Thoracic aorta (tissue), 2 donors: ENCODE measurements around the gene MTF2. TPM values are rescaled to one million over a fixed set of nuclear protein-coding genes. Genes with fewer than 3 reads are reported as not detected.
A peak's percentile ranks its signal among the peaks of the same experiment; 100 is the strongest.

Experiments used
- ATAC-seq: fragments of 150-250 bp; one replicate; pipeline ENCODE4 v1.8.0; 2017; ENCODE audit warnings: low read depth; ENCODE audit not compliant: insufficient number of reproducible peaks, low FRiP score
- DNase-seq: peaks from one replicate; pipeline ENCODE4 v3.0.0-alpha.2; 2020; ENCODE audit warnings: low spot score
- H3K27ac ChIP-seq, 2 donors: fragments of 200-600 bp; sonication (generic); 1 replicate in 1 of 2; 2 replicates in 1 of 2; pipeline ENCODE4 v1.5.1; 2016; ENCODE audit warnings: mild to moderate bottlenecking in 2 of 2, moderate library complexity in 2 of 2
- H3K27me3 ChIP-seq: fragments of 200-600 bp; sonication (generic); replicated peaks from 2 replicates; pipeline ENCODE4 v1.6.0; 2016; ENCODE audit warnings: mild to moderate bottlenecking; ENCODE audit not compliant: insufficient read depth
- H3K36me3 ChIP-seq: fragments of 200-600 bp; sonication (generic); one replicate; pipeline ENCODE4 v1.5.1; 2016
- H3K4me1 ChIP-seq, 2 donors: fragments of 200-600 bp; sonication (generic); 1 replicate in 1 of 2; 2 replicates in 1 of 2; pipeline versions ENCODE4 v1.5.1 to v1.6.0; 2016; ENCODE audit warnings: low read depth in 2 of 2, mild to moderate bottlenecking in 1 of 2; ENCODE audit not compliant: control insufficient read depth in 1 of 2
- H3K4me3 ChIP-seq: fragments of 200-600 bp; sonication (generic); 2 replicates; pipeline ENCODE4 v1.5.1; 2016; ENCODE audit warnings: mild to moderate bottlenecking
- H3K9me3 ChIP-seq: fragments of 200-600 bp; sonication (generic); 2 replicates; pipeline ENCODE4 v1.5.1; 2016
- total RNA-seq, 2 donors: library from RNA; depleted of rRNA; stranded (reverse); fragments of >200 nt; gene quantifications; one replicate each; pipeline versions ENCODE4 v1.1.0 to v1.2.3, GENCODE V29; 2016
- TF ChIP-seq, protein P1 (sequence below): fragments of 200-600 bp; sonication (generic); IDR thresholded peaks from one replicate; pipeline ENCODE4 v1.5.1; 2019; ENCODE audit warnings: antibody characterized with exemption

The MTF2 gene
- total RNA-seq, 2 donors from 2014 or later = 23.2 to 27.8 TPM

DNA sequence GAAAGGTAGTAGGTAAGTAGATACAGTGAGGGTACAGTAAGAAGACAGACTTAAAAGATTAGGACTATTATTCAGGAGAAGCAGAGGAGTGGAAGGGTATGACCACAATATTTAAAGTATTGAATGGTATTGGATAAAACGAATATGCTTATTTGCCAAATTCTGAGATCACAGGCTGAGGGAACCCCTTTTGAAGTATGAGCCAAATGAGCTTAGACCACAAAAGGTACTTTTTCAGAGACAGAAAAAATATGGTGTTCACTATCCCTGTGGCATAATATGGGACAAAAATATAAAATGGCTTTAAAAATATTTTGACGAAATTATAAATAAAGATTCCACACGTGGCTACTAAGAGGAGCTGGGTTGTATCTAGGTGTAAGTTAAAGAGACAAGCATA lies 880 bp upstream of the MTF2 start:
- DNase-seq (no peak), ATAC-seq (no peak)
- Histone ChIP-seq H3K4me1 (peaks cover 16 to 22% of the 10 kb centered on the region in 2 donors), H3K4me3 (peak overlapping the region; percentile 98), H3K9me3 (no peaks in the 10 kb centered on the region), H3K27ac (no peak overlapping the region), H3K27me3 (no peaks in the 10 kb centered on the region), H3K36me3 (no peaks in the 10 kb centered on the region)
- TF ChIP-seq, protein P1, sequence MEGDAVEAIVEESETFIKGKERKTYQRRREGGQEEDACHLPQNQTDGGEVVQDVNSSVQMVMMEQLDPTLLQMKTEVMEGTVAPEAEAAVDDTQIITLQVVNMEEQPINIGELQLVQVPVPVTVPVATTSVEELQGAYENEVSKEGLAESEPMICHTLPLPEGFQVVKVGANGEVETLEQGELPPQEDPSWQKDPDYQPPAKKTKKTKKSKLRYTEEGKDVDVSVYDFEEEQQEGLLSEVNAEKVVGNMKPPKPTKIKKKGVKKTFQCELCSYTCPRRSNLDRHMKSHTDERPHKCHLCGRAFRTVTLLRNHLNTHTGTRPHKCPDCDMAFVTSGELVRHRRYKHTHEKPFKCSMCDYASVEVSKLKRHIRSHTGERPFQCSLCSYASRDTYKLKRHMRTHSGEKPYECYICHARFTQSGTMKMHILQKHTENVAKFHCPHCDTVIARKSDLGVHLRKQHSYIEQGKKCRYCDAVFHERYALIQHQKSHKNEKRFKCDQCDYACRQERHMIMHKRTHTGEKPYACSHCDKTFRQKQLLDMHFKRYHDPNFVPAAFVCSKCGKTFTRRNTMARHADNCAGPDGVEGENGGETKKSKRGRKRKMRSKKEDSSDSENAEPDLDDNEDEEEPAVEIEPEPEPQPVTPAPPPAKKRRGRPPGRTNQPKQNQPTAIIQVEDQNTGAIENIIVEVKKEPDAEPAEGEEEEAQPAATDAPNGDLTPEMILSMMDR = no peak

GRCh38 chr1:93078638-93078985 lies 471 bp upstream of the MTF2 start:
- ATAC-seq (peak; percentile 7), DNase-seq (no peak)
- Histone ChIP-seq H3K9me3 (no peaks in the 10 kb centered on the region), H3K36me3 (no peaks in the 10 kb centered on the region), H3K27ac (peak overlapping the region in 1 of 2 donors; percentile 71), H3K4me3 (peak overlapping the region; percentile 98), H3K27me3 (no peaks in the 10 kb centered on the region), H3K4me1 (peaks cover 16 to 22% of the 10 kb centered on the region in 2 donors)
- TF ChIP-seq, protein P1 = no peak

DNA sequence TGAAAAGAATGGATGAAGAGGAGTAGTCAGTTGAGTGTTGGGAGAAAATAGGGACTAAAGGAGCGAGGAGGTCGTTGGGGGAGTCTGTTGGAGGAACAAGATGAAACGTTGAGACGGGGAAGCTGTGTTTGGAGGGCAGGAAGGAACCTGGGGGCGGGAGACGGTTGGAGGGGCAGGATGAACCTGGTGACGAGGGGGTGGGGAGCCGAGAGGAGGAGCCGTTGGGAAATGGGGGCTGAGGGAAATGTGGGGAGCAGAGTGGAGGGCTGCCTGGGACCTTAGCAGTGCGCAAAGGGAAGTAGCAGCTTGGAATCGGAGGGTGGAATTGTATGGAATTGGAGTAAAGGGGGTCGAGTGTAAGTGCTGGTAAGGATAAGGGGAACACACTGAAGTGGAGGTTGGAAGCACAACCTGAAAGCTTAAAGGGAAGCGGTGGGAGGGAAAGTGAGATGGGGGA lies 630 bp downstream of the MTF2 start:
- DNase-seq (no peak), ATAC-seq (no peak)
- no peaks in the 10 kb centered on the region for H3K9me3 ChIP-seq
- H3K27me3 ChIP-seq = no peaks in the 10 kb centered on the region
- H3K4me1 ChIP-seq = peaks cover 16 to 22% of the 10 kb centered on the region in 2 donors
- peak overlapping the region; percentile 40 to 71 for H3K27ac ChIP-seq
- H3K36me3 ChIP-seq = no peaks in the 10 kb centered on the region
- TF ChIP-seq, protein P1 = no peak
- peak overlapping the region; percentile 98 for H3K4me3 ChIP-seq

GRCh38 chr1:93080179-93080823 lies 1.2 kb downstream of the MTF2 start:
- Histone ChIP-seq H3K9me3 (no peaks in the 10 kb centered on the region), H3K36me3 (no peaks in the 10 kb centered on the region), H3K4me1 (peaks cover 16 to 22% of the 10 kb centered on the region in 2 donors), H3K4me3 (peak overlapping the region; percentile 98), H3K27ac (no peak overlapping the region), H3K27me3 (no peaks in the 10 kb centered on the region)
- TF ChIP-seq, protein P1 = no peak
- DNase-seq (no peak), ATAC-seq (no peak)

DNA sequence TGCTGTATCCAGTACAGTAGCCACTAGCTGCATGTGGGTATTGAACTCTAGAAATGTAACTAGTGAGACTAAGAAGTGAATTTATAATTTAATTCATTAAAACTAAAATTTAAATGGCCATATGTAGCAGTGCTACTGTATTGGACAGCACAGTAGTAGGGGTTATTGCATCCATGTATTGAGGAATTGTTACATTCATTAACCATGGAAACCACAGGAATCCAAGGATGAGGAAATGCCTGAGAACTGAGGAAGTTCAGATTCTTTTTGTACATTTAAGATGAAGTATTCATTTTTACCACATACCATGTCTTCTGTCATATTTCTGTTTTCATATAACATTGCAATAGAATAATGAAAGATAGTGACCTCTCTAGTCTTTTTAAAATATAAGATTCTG lies 2.6 kb downstream of the MTF2 start:
- H3K27me3 ChIP-seq = no peaks in the 10 kb centered on the region
- ATAC-seq (no peak), DNase-seq (no peak)
- TF ChIP-seq, protein P1 = no peak
- H3K36me3 ChIP-seq = no peaks in the 10 kb centered on the region
- H3K27ac ChIP-seq = no peak overlapping the region
- H3K4me3 ChIP-seq = no peak overlapping the region
- peaks cover 16 to 22% of the 10 kb centered on the region in 2 donors for H3K4me1 ChIP-seq
- H3K9me3 ChIP-seq = no peaks in the 10 kb centered on the region
